Ishikawa (cell line): Measurements from ENCODE around the gene PIP4K2A.

ENCODE experiments used
- EGR1 ChIP-seq: IDR thresholded peaks from 2 replicates; pipeline ENCODE4 v1.6.1; 2012
- EP300 ChIP-seq: IDR thresholded peaks from 2 replicates; pipeline ENCODE4 v1.6.1; 2012; ENCODE audit warnings: borderline replicate concordance
- RAD21 ChIP-seq: IDR thresholded peaks from 2 replicates; pipeline ENCODE4 v1.6.1; 2012; ENCODE audit warnings: low read depth
- TAF1 ChIP-seq: IDR thresholded peaks from 2 replicates; pipeline ENCODE4 v1.6.1; 2012; ENCODE audit warnings: low read depth, mild to moderate bottlenecking
- TCF12 ChIP-seq: IDR thresholded peaks from 2 replicates; pipeline ENCODE4 v1.6.1; 2012; ENCODE audit warnings: low read depth
- TEAD4 ChIP-seq: IDR thresholded peaks from 2 replicates; pipeline ENCODE4 v1.6.1; 2012
- ZBTB7A ChIP-seq: IDR thresholded peaks from 2 replicates; pipeline ENCODE4 v1.6.1; 2012; ENCODE audit warnings: low read depth
- TF ChIP-seq, protein P1 (sequence below): IDR thresholded peaks from 2 replicates; pipeline ENCODE4 v1.6.1; 2012; ENCODE audit warnings: low read depth, mild to moderate bottlenecking

DNA sequence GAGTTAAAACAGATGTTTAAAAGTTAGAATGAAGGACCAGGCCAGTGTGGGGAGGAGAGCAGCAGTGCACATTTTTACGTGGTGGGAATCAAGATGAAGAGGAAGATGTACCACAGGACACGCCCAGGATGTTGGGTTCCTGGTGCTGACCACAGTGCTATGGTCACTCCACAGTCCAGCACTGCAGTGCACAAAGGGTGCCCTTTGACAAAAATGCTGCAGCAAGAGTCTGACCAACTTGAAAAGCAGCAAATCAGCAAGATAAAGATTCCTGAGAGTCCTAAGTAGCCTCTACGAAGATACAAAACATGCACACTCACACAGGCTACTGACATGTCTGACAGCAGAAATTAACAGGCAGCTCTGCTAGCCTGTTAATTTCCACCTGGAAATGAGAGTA lies 107.1 kb downstream of the PIP4K2A start:
- TF ChIP-seq TAF1 (no peak), TCF12 (no peak), RAD21 (no peak), EP300 (no peak), EGR1 (no peak), TEAD4 (no peak), ZBTB7A (no peak)
- TF ChIP-seq, protein P1, sequence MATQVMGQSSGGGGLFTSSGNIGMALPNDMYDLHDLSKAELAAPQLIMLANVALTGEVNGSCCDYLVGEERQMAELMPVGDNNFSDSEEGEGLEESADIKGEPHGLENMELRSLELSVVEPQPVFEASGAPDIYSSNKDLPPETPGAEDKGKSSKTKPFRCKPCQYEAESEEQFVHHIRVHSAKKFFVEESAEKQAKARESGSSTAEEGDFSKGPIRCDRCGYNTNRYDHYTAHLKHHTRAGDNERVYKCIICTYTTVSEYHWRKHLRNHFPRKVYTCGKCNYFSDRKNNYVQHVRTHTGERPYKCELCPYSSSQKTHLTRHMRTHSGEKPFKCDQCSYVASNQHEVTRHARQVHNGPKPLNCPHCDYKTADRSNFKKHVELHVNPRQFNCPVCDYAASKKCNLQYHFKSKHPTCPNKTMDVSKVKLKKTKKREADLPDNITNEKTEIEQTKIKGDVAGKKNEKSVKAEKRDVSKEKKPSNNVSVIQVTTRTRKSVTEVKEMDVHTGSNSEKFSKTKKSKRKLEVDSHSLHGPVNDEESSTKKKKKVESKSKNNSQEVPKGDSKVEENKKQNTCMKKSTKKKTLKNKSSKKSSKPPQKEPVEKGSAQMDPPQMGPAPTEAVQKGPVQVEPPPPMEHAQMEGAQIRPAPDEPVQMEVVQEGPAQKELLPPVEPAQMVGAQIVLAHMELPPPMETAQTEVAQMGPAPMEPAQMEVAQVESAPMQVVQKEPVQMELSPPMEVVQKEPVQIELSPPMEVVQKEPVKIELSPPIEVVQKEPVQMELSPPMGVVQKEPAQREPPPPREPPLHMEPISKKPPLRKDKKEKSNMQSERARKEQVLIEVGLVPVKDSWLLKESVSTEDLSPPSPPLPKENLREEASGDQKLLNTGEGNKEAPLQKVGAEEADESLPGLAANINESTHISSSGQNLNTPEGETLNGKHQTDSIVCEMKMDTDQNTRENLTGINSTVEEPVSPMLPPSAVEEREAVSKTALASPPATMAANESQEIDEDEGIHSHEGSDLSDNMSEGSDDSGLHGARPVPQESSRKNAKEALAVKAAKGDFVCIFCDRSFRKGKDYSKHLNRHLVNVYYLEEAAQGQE, result no peak
